Smooth muscle cell (in vitro differentiated cells): ENCODE data around the gene SSBP1. TPM values are rescaled to one million over a fixed set of nuclear protein-coding genes. Genes with fewer than 3 reads are reported as not detected.
A peak's percentile ranks its signal among the peaks of the same experiment; 100 is the strongest.

Experiments used
- DNase-seq: peaks from one replicate; lab custom pipeline; 2025; ENCODE audit not compliant: unreplicated experiment; lab: John Stamatoyannopoulos, UW
- H2AFZ ChIP-seq: fragments of 200-600 bp; sonication (generic); 2 replicates; pipeline ENCODE4 v1.6.0; 2016; ENCODE audit warnings: antibody characterized with exemption, low read depth, mild to moderate bottlenecking
- H3F3A ChIP-seq: fragments of 200-600 bp; sonication (generic); 2 replicates; pipeline ENCODE4 v1.6.0; 2017; ENCODE audit warnings: antibody characterized with exemption, low read depth
- H3K27ac ChIP-seq: fragments of 200-600 bp; sonication (generic); 2 replicates; pipeline ENCODE4 v1.5.1; 2016; ENCODE audit warnings: low read depth, mild to moderate bottlenecking
- H3K27me3 ChIP-seq: fragments of 200-600 bp; sonication (generic); 2 replicates; pipeline ENCODE4 v1.6.1; 2016; ENCODE audit warnings: low read depth, mild to moderate bottlenecking
- H3K36me3 ChIP-seq: fragments of 200-600 bp; sonication (generic); 2 replicates; pipeline ENCODE4 v1.5.1; 2016; ENCODE audit warnings: low read depth
- H3K4me1 ChIP-seq: fragments of 200-600 bp; sonication (generic); 2 replicates; pipeline ENCODE4 v1.5.1; 2016; ENCODE audit warnings: low read depth
- H3K4me2 ChIP-seq: fragments of 200-600 bp; sonication (generic); 2 replicates; pipeline ENCODE4 v1.6.0; 2016; ENCODE audit warnings: mild to moderate bottlenecking
- H3K4me3 ChIP-seq: fragments of 200-600 bp; sonication (generic); 2 replicates; pipeline ENCODE4 v1.5.1; 2016; ENCODE audit warnings: mild to moderate bottlenecking
- H3K79me2 ChIP-seq: fragments of 200-600 bp; sonication (generic); 2 replicates; pipeline ENCODE4 v1.6.0; 2016; ENCODE audit warnings: low read depth, mild to moderate bottlenecking
- H3K9ac ChIP-seq: fragments of 200-600 bp; sonication (generic); 2 replicates; pipeline ENCODE4 v1.6.0; 2016; ENCODE audit warnings: low read depth
- H3K9me3 ChIP-seq: fragments of 200-600 bp; sonication (generic); replicated peaks from 2 replicates; pipeline ENCODE4 v1.5.1; 2016; ENCODE audit warnings: low read depth
- H4K20me1 ChIP-seq: fragments of 200-600 bp; sonication (generic); 2 replicates; pipeline ENCODE4 v1.6.0; 2016; ENCODE audit warnings: low read depth
- CTCF ChIP-seq: fragments of 200-600 bp; sonication (generic); IDR thresholded peaks from 2 replicates; pipeline ENCODE4 v1.5.1; 2017; ENCODE audit warnings: borderline replicate concordance, mild to moderate bottlenecking, antibody characterized with exemption; ENCODE audit not compliant: insufficient read depth, poor library complexity, severe bottlenecking
- WGBS: methylation state at CpG from one replicate; pipeline ENCODE4 v1.1.7; 2016; ENCODE audit warnings: low lambda C conversion rate; 5-methylcytosine and 5-hydroxymethylcytosine counted together
- polyA plus RNA-seq: library from polyadenylated mRNA; unstranded; fragments of >200 nt; fragmentation: Nextera tagmentation; extraction: Ambion mirVana; gene quantifications from 2 replicates; pipeline ENCODE4 v1.2.1, GENCODE V29; 2016
- total RNA-seq: library from RNA; depleted of rRNA; stranded (reverse); fragments of >200 nt; gene quantifications from 2 replicates; pipeline ENCODE4 v1.2.3, GENCODE V29; 2014

Gene SSBP1
- total and polyA plus RNA-seq, 2 experiments from 2014 or later = 202 to 255 TPM

- Histone ChIP-seq H3F3A (peaks cover 5% of the 10 kb centered on the region), H3K4me1 (peaks cover 20% of the 10 kb centered on the region), H3K4me2 (peak overlapping the region; percentile 99), H3K4me3 (peak overlapping the region; percentile 74), H3K27me3 (no peaks in the 10 kb centered on the region), H3K27ac (no peak overlapping the region), H3K9me3 (no peaks in the 10 kb centered on the region), H3K9ac (no peak overlapping the region), H3K36me3 (no peaks in the 10 kb centered on the region), H2AFZ (no peak overlapping the region), H4K20me1 (peaks cover 14% of the 10 kb centered on the region), H3K79me2 (no peaks in the 10 kb centered on the region)
- DNase-seq = no peak
- 67% methylated on average over 4 of the region's 4 CpGs for WGBS
- TF ChIP-seq CTCF = no peak
Observed at GRCh38 chr7:141702892-141703291, 35.3 kb upstream of the SSBP1 start.

GRCh38 chr7:141704112-141704511, 34.0 kb upstream of the SSBP1 start:
- H3K27me3 ChIP-seq = no peaks in the 10 kb centered on the region
- H3K4me2 ChIP-seq = no peak overlapping the region
- H3K27ac ChIP-seq = no peak overlapping the region
- H3K9ac ChIP-seq = no peak overlapping the region
- H3K4me3 ChIP-seq = no peak overlapping the region
- no peaks in the 10 kb centered on the region for H3K79me2 ChIP-seq
- H3K9me3 ChIP-seq = no peaks in the 10 kb centered on the region
- peaks cover 20% of the 10 kb centered on the region for H3K4me1 ChIP-seq
- no peak overlapping the region for H2AFZ ChIP-seq
- WGBS = 33% methylated on average over 3 of the region's 3 CpGs
- H3F3A ChIP-seq = peaks cover 5% of the 10 kb centered on the region
- H4K20me1 ChIP-seq = peaks cover 7% of the 10 kb centered on the region
- no peaks in the 10 kb centered on the region for H3K36me3 ChIP-seq
- DNase-seq = no peak
- TF ChIP-seq CTCF = no peak

- Histone ChIP-seq H3K9ac (no peak overlapping the region), H3K36me3 (no peaks in the 10 kb centered on the region), H3K4me3 (no peak overlapping the region), H3K9me3 (no peaks in the 10 kb centered on the region), H3K4me1 (peaks cover 20% of the 10 kb centered on the region), H3K79me2 (no peaks in the 10 kb centered on the region), H2AFZ (no peak overlapping the region), H3K4me2 (no peak overlapping the region), H4K20me1 (peaks cover 4% of the 10 kb centered on the region), H3K27ac (no peak overlapping the region), H3F3A (peaks cover 5% of the 10 kb centered on the region), H3K27me3 (no peaks in the 10 kb centered on the region)
- TF ChIP-seq CTCF = no peak
- DNase-seq = no peak
- 20% methylated on average over 5 of the region's 5 CpGs for WGBS
Observed at GRCh38 chr7:141704741-141705140, 33.4 kb upstream of the SSBP1 start.

GRCh38 chr7:141706239-141707064, 31.7 kb upstream of the SSBP1 start:
- H3K9ac ChIP-seq = no peak overlapping the region
- TF ChIP-seq CTCF = no peak
- H4K20me1 ChIP-seq = no peaks in the 10 kb centered on the region
- no peaks in the 10 kb centered on the region for H3K27me3 ChIP-seq
- H3K27ac ChIP-seq = no peak overlapping the region
- H2AFZ ChIP-seq = no peak overlapping the region
- H3K4me2 ChIP-seq = no peak overlapping the region
- peaks cover 5% of the 10 kb centered on the region for H3F3A ChIP-seq
- H3K4me1 ChIP-seq = peaks cover 20% of the 10 kb centered on the region
- no peaks in the 10 kb centered on the region for H3K79me2 ChIP-seq
- no peak overlapping the region for H3K4me3 ChIP-seq
- 93% methylated on average over 1 of the region's 1 CpG for WGBS
- no peaks in the 10 kb centered on the region for H3K9me3 ChIP-seq
- no peaks in the 10 kb centered on the region for H3K36me3 ChIP-seq
- no peak for DNase-seq
